HepG2 (cell line): ENCODE data around the gene PRMT5. TPM values are rescaled to one million over a fixed set of nuclear protein-coding genes. Genes with fewer than 3 reads are reported as not detected.

Experiments
- EEA1 ChIP-seq: sonication (generic); formaldehyde crosslinking; IDR thresholded peaks from 2 replicates; pipeline ENCODE4 v1.5.1; 2020; ENCODE audit warnings: mild to moderate bottlenecking, missing genetic modification reagents, borderline replicate concordance
- GTF3A ChIP-seq: sonication (generic); formaldehyde crosslinking; conservative IDR thresholded peaks from 2 replicates; pipeline ENCODE4 v1.4.0; 2020; ENCODE audit warnings: mild to moderate bottlenecking, missing genetic modification reagents
- KLF12 ChIP-seq: sonication (generic); formaldehyde crosslinking; IDR thresholded peaks from 2 replicates; pipeline ENCODE4 v1.4.0; 2020; ENCODE audit warnings: missing genetic modification reagents, borderline replicate concordance
- KLF16 ChIP-seq, 2 experiments: sonication (generic) in 1 of 2; formaldehyde crosslinking in 1 of 2; IDR thresholded peaks; 2 replicates each; pipeline versions ENCODE4 v1.6.1 to v1.8.0; 2016 to 2023; ENCODE audit warnings: missing genetic modification reagents in 2 of 2, missing compliant biosample characterization in 1 of 2
- MED13 ChIP-seq: sonication (generic); formaldehyde crosslinking; IDR thresholded peaks from 2 replicates; pipeline ENCODE4 v1.5.0; 2020; ENCODE audit warnings: missing genetic modification reagents
- SRSF9 ChIP-seq: fragments of 200-400 bp; formaldehyde crosslinking; IDR thresholded peaks from 2 replicates; pipeline ENCODE4 v1.6.1; 2018; ENCODE audit warnings: borderline replicate concordance, mild to moderate bottlenecking, low read depth, low read length; ENCODE audit not compliant: insufficient read depth, poor library complexity, severe bottlenecking
- TAF1 ChIP-seq: sonication (generic); formaldehyde crosslinking; IDR thresholded peaks from 2 replicates; pipeline ENCODE4 v1.4.0; 2020; ENCODE audit warnings: missing genetic modification reagents
- TCF12 ChIP-seq, 2 experiments: fragments of 450-650 bp in 1 of 2; sonication (generic) in 1 of 2; formaldehyde crosslinking in 1 of 2; IDR thresholded peaks; 2 replicates each; pipeline versions ENCODE4 v1.6.1 to v1.8.0; 2017 to 2022; ENCODE audit warnings: antibody characterized with exemption in 1 of 2, mild to moderate bottlenecking in 1 of 2, missing genetic modification reagents in 1 of 2, moderate library complexity in 1 of 2
- ZFP82 ChIP-seq: sonication (generic); formaldehyde crosslinking; IDR thresholded peaks from 2 replicates; pipeline ENCODE4 v1.5.1; 2020; ENCODE audit warnings: mild to moderate bottlenecking, missing genetic modification reagents, borderline replicate concordance
- ZNF281 ChIP-seq: sonication (generic); formaldehyde crosslinking; IDR thresholded peaks from 2 replicates; pipeline ENCODE4 v1.4.0; 2020; ENCODE audit warnings: missing genetic modification reagents, borderline replicate concordance
- ZNF335 ChIP-seq: sonication (generic); formaldehyde crosslinking; IDR thresholded peaks from 2 replicates; pipeline ENCODE4 v1.4.0; 2020; ENCODE audit warnings: missing genetic modification reagents
- ZNF441 ChIP-seq: sonication (generic); formaldehyde crosslinking; IDR thresholded peaks from 2 replicates; pipeline ENCODE4 v1.7.0; 2021; ENCODE audit warnings: missing genetic modification reagents, borderline replicate concordance
- ZNF446 ChIP-seq: sonication (generic); formaldehyde crosslinking; IDR thresholded peaks from 2 replicates; pipeline ENCODE4 v1.5.0; 2020; ENCODE audit warnings: mild to moderate bottlenecking, missing genetic modification reagents
- ZNF484 ChIP-seq: sonication (generic); formaldehyde crosslinking; IDR thresholded peaks from 2 replicates; pipeline ENCODE4 v1.5.1; 2020; ENCODE audit warnings: mild to moderate bottlenecking, low read depth, missing genetic modification reagents, borderline replicate concordance
- ZNF670 ChIP-seq: sonication (generic); formaldehyde crosslinking; IDR thresholded peaks from 2 replicates; pipeline ENCODE4 v1.8.0; 2022; ENCODE audit warnings: mild to moderate bottlenecking, missing genetic modification reagents, borderline replicate concordance
- ZSCAN21 ChIP-seq: sonication (generic); formaldehyde crosslinking; IDR thresholded peaks from 2 replicates; pipeline ENCODE4 v1.8.0; 2022; ENCODE audit warnings: mild to moderate bottlenecking, missing genetic modification reagents, moderate library complexity, borderline replicate concordance
- polyA plus RNA-seq, 8 experiments: library from polyadenylated mRNA; depleted of rRNA in 3 of 8; stranded (reverse) in 7 of 8; unstranded in 1 of 8; fragments of >200 nt; fragmentation: Illumina TruSeq in 4 of 8; extraction: Trizol in 4 of 8; gene quantifications; 2 replicates each; pipeline versions ENCODE4 v1.2.1 to v1.2.3, GENCODE V29; 2011 to 2016; ENCODE audit warnings: low read depth in 4 of 8, missing spikeins in 1 of 8, mixed read lengths in 1 of 8; ENCODE audit not compliant: insufficient read depth in 1 of 8
- total RNA-seq, 5 experiments: library from RNA; depleted of rRNA; stranded (reverse); fragments of >200 nt; fragmentation: Illumina TruSeq; extraction: Trizol; gene quantifications; 2 replicates each; pipeline ENCODE4 v1.2.3, GENCODE V29; 2016; ENCODE audit warnings: low read depth in 1 of 5
- TF ChIP-seq, protein P1 (sequence below): sonication (generic); formaldehyde crosslinking; IDR thresholded peaks from 2 replicates; pipeline ENCODE4 v1.9.0; 2021; ENCODE audit warnings: mild to moderate bottlenecking, missing genetic modification reagents

Gene PRMT5
- total and polyA plus RNA-seq, 2 of the 13 experiments (the other 11 are each of a cell fraction or from before 2014, with no cell fraction given), result 210 to 354 TPM

GRCh38 chr14:22928237-22929103 is 706 bp downstream of the PRMT5 start (continued):
- no peak for TF ChIP-seq ZNF281
- TF ChIP-seq ZNF446 (CRISPR knock-in tag), result peak; percentile 38; the same call in 1 of the 2 replicates
- no peak for TF ChIP-seq TAF1 (CRISPR knock-in tag)
- no peak for TF ChIP-seq ZNF484
- peak; percentile 18 for TF ChIP-seq ZSCAN21 (CRISPR knock-in tag)
- TF ChIP-seq KLF16 (CRISPR knock-in tag; IDR thresholded peaks at IDR 0.05), result no peak
- peak; percentile 97; the same call in 1 of the 2 replicates for TF ChIP-seq EEA1 (CRISPR knock-in tag)
- 0 out of 2 replicates have a peak, but pooled peaks have one; percentile 75 for TF ChIP-seq ZFP82 (CRISPR knock-in tag)
- TF ChIP-seq, protein P1, sequence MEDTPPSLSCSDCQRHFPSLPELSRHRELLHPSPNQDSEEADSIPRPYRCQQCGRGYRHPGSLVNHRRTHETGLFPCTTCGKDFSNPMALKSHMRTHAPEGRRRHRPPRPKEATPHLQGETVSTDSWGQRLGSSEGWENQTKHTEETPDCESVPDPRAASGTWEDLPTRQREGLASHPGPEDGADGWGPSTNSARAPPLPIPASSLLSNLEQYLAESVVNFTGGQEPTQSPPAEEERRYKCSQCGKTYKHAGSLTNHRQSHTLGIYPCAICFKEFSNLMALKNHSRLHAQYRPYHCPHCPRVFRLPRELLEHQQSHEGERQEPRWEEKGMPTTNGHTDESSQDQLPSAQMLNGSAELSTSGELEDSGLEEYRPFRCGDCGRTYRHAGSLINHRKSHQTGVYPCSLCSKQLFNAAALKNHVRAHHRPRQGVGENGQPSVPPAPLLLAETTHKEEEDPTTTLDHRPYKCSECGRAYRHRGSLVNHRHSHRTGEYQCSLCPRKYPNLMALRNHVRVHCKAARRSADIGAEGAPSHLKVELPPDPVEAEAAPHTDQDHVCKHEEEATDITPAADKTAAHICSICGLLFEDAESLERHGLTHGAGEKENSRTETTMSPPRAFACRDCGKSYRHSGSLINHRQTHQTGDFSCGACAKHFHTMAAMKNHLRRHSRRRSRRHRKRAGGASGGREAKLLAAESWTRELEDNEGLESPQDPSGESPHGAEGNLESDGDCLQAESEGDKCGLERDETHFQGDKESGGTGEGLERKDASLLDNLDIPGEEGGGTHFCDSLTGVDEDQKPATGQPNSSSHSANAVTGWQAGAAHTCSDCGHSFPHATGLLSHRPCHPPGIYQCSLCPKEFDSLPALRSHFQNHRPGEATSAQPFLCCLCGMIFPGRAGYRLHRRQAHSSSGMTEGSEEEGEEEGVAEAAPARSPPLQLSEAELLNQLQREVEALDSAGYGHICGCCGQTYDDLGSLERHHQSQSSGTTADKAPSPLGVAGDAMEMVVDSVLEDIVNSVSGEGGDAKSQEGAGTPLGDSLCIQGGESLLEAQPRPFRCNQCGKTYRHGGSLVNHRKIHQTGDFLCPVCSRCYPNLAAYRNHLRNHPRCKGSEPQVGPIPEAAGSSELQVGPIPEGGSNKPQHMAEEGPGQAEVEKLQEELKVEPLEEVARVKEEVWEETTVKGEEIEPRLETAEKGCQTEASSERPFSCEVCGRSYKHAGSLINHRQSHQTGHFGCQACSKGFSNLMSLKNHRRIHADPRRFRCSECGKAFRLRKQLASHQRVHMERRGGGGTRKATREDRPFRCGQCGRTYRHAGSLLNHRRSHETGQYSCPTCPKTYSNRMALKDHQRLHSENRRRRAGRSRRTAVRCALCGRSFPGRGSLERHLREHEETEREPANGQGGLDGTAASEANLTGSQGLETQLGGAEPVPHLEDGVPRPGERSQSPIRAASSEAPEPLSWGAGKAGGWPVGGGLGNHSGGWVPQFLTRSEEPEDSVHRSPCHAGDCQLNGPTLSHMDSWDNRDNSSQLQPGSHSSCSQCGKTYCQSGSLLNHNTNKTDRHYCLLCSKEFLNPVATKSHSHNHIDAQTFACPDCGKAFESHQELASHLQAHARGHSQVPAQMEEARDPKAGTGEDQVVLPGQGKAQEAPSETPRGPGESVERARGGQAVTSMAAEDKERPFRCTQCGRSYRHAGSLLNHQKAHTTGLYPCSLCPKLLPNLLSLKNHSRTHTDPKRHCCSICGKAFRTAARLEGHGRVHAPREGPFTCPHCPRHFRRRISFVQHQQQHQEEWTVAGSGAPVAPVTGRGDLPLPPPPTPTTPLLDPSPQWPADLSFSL (CRISPR knock-in tag), result 0 out of 2 replicates have a peak, but pooled peaks have one; percentile 65
- TF ChIP-seq GTF3A (CRISPR knock-in tag), result peak; percentile 31; the same call in 1 of the 2 replicates
- TF ChIP-seq MED13, result no peak
- no peak for TF ChIP-seq SRSF9
- TF ChIP-seq ZNF670 (CRISPR knock-in tag), result 0 out of 2 replicates have a peak, but pooled peaks have one; percentile 64
- no peak for TF ChIP-seq ZNF335 (CRISPR knock-in tag)
- TF ChIP-seq KLF12, result no peak
- 0 out of 2 replicates have a peak, but pooled peaks have one; percentile 61 for TF ChIP-seq ZNF441 (CRISPR knock-in tag)
- no peak for TF ChIP-seq TCF12 (IDR thresholded peaks at IDR 0.05)
- TF ChIP-seq TCF12 (CRISPR knock-in tag; IDR thresholded peaks at IDR 0.05), result no peak
